ENCODE measurements around the gene VSTM2B.

Gene VSTM2B

DNA sequence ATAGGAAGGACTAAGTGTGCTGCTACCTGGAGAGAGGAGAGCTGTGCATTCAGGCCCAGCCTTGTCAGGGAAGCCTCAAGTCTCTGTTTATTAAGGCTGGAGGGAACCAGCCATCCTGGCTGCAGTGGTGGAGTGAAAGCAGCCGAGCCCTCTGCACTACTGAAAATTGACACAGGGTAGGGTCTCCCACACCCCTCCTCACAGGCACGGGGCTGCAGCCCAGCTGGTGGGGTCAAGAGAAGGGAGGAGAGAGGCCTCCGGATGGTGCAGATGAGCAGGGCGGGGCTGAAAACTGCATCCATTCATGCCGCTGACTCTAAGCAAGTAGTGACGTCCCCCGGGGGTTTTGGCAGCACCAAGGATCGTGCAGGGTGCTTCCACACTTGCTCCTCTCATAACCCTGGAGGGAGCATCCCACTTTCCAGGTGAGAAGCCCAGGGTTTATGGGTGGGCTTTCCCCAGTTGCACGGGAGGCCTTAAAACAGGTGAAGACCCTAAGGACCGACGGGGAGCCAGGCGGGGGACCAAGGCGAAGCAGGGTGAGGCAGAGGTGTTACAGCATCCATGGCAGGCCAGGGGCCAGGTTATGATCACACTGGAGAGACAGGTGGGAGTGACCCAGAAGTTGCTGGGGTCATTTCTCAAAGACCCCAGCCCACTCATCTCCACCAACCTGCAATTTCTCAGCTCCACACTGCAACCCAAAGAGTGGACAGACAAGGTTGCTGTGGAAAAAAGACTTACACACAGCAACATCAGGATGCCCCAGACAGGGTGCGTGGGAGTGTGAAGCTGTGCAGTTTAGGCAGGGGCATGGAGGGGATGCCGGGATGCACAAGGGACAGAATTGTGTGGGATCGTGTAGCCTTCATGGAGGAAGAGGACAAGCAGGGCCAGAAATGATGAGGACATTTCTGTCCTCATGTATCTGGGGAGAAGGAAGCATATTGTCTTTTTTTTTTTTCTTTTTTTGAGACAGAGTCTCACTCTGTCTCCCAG lies 36.8 kb downstream of the VSTM2B start:
- CTCF ChIA-PET, result no interaction called here
- DNase-seq, result no peak
- peaks cover 0 to 15% (median 5%) of the 10 kb centered on the region in 5 experiments for H3K9me3 ChIP-seq (ENCODE audit: control extremely low read depth in 1 of 5, control insufficient read depth in 4 of 5, insufficient read depth in 2 of 5, low read depth in 1 of 5, low read length in 4 of 5)
- POLR2A ChIA-PET, result no interaction called here
- H3K27me3 ChIP-seq (replicated peaks in 2 of 5; ENCODE audit: control insufficient read depth in 4 of 5, insufficient read depth in 5 of 5, low read length in 4 of 5), result peaks cover 2 to 36% (median 10%) of the 10 kb centered on the region in 5 experiments
- H3K4me3 ChIP-seq (ENCODE audit: control insufficient read depth in 1 of 7, extremely low read depth in 1 of 7, insufficient read depth in 4 of 7, low read depth in 2 of 7, low read length in 6 of 7), result no peak overlapping the region
- H3K27ac ChIP-seq (ENCODE audit: insufficient read depth in 1 of 2, low read depth in 1 of 2, low read length in 2 of 2, poor library complexity in 1 of 2, severe bottlenecking in 2 of 2), result no peak overlapping the region
- no peaks in the 10 kb centered on the region for H3K4me1 ChIP-seq (ENCODE audit: control extremely low read depth in 1 of 4, control insufficient read depth in 4 of 4, insufficient read depth in 4 of 4, low read length in 3 of 4)
- WGBS (ENCODE audit: insufficient coverage), result 84% methylated on average over 4 of the region's 16 CpGs
- no peaks in the 10 kb centered on the region for H3K36me3 ChIP-seq (ENCODE audit: control insufficient read depth in 4 of 4, insufficient read depth in 4 of 4, low read length in 3 of 4)

DNA sequence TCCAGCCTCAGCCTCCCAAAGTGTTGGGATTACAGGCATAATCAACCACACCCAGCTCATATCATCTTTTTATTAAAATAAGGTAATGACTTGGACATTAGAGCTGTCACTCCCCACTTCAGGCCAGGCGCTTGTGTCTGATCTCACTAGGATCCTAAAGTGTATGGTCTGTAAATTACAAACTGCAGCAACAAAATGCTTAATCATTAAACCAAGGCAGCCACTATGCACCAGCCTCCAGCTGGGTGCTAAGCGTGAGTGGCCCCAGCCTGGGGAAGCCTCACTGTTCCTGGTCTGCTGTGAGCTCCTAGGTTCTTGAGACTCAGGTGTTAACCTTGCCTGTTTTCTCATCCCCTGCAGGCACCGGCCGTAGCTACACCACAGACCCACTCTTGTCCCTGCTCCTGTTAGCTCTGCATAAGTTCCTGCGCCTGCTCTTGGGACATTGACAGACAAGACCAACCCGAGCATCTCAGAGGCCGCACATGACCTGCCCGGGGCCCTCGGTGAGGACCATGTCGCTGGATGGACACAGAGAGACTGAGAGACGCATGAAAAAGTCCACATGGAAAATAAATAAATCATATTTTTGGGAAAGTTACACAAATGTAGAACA lies 37.8 kb downstream of the VSTM2B start:
- peaks cover 2 to 40% (median 10%) of the 10 kb centered on the region in 5 experiments for H3K27me3 ChIP-seq (replicated peaks in 2 of 5; ENCODE audit: control insufficient read depth in 4 of 5, insufficient read depth in 5 of 5, low read length in 4 of 5)
- CTCF ChIA-PET, result no interaction called here
- 83% methylated on average over 4 of the region's 11 CpGs for WGBS (ENCODE audit: insufficient coverage)
- H3K27ac ChIP-seq (ENCODE audit: insufficient read depth in 1 of 2, low read depth in 1 of 2, low read length in 2 of 2, poor library complexity in 1 of 2, severe bottlenecking in 2 of 2), result no peak overlapping the region
- POLR2A ChIA-PET, result no interaction called here
- peaks cover 0 to 10% (median 5%) of the 10 kb centered on the region in 5 experiments for H3K9me3 ChIP-seq (ENCODE audit: control extremely low read depth in 1 of 5, control insufficient read depth in 4 of 5, insufficient read depth in 2 of 5, low read depth in 1 of 5, low read length in 4 of 5)
- H3K4me1 ChIP-seq (ENCODE audit: control extremely low read depth in 1 of 4, control insufficient read depth in 4 of 4, insufficient read depth in 4 of 4, low read length in 3 of 4), result no peaks in the 10 kb centered on the region
- DNase-seq, result no peak
- no peaks in the 10 kb centered on the region for H3K36me3 ChIP-seq (ENCODE audit: control insufficient read depth in 4 of 4, insufficient read depth in 4 of 4, low read length in 3 of 4)
- H3K4me3 ChIP-seq (ENCODE audit: control insufficient read depth in 1 of 7, extremely low read depth in 1 of 7, insufficient read depth in 4 of 7, low read depth in 2 of 7, low read length in 6 of 7), result no peak overlapping the region

DNA sequence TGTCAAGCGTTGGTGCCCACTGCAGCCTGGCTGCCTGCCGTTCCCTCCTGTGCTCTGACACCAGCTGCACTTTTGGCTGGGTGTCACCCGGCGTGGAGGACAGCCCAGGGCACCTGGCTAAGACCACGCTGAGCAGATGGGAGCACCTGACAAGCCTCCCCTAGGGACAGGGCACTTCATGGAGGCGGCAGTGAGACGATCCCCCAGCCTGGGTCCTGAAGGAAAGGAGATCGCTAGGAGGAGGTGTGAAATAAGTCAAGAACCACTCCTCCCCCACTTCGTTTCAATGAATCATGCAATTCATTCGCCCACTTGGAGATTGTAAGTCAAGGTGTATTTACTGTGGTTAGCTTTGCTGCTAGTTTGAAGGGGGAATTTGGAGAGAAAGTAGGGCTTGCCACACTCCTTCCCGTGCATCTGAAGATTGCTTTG lies 38.8 kb downstream of the VSTM2B start:
- no peak for DNase-seq
- H3K27me3 ChIP-seq (replicated peaks in 2 of 5; ENCODE audit: control insufficient read depth in 4 of 5, insufficient read depth in 5 of 5, low read length in 4 of 5), result peaks cover 2 to 48% (median 12%) of the 10 kb centered on the region in 5 experiments
- ChIA-PET POLR2A (no interaction called here), CTCF (interaction anchor here (1.2 kb wide), 1 partner anchor 9 kb away, joined by 4 read pairs; no protein-coding TSS in a partner anchor)
- peaks cover 0 to 8% (median 5%) of the 10 kb centered on the region in 5 experiments for H3K9me3 ChIP-seq (ENCODE audit: control extremely low read depth in 1 of 5, control insufficient read depth in 4 of 5, insufficient read depth in 2 of 5, low read depth in 1 of 5, low read length in 4 of 5)
- no peaks in the 10 kb centered on the region for H3K36me3 ChIP-seq (ENCODE audit: control insufficient read depth in 4 of 4, insufficient read depth in 4 of 4, low read length in 3 of 4)
- H3K4me3 ChIP-seq (ENCODE audit: control insufficient read depth in 1 of 7, extremely low read depth in 1 of 7, insufficient read depth in 4 of 7, low read depth in 2 of 7, low read length in 6 of 7), result no peak overlapping the region
- no peaks in the 10 kb centered on the region for H3K4me1 ChIP-seq (ENCODE audit: control extremely low read depth in 1 of 4, control insufficient read depth in 4 of 4, insufficient read depth in 4 of 4, low read length in 3 of 4)
- no peak overlapping the region for H3K27ac ChIP-seq (ENCODE audit: insufficient read depth in 1 of 2, low read depth in 1 of 2, low read length in 2 of 2, poor library complexity in 1 of 2, severe bottlenecking in 2 of 2)
- 53% methylated on average over 9 of the region's 11 CpGs for WGBS (ENCODE audit: insufficient coverage)

DNA sequence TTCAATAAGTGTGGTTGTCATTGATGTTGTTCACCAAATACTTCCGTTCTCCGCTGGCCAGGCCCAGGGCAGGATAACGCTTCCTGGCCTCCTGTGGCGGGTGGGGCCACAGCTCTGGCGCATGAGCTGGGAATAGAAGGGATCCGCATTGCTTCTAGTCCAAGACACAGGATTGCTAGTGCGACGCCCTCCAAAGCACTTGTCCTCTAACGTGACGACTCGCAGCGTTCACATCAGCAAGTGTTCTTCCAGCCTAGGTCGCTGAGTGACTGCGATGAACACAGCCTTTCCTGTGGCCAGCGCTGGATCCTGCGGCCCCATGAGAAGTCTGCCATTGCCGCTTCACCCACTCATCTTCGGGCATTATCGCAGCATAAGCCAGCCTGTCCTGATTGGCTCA lies 39.4 kb downstream of the VSTM2B start:
- ChIA-PET CTCF (interaction anchor here (1.2 kb wide), 1 partner anchor 10 kb away, joined by 4 read pairs; no protein-coding TSS in a partner anchor), POLR2A (no interaction called here)
- Histone ChIP-seq H3K27ac (ENCODE audit: insufficient read depth in 1 of 2, low read depth in 1 of 2, low read length in 2 of 2, poor library complexity in 1 of 2, severe bottlenecking in 2 of 2) (no peak overlapping the region), H3K9me3 (ENCODE audit: control extremely low read depth in 1 of 5, control insufficient read depth in 4 of 5, insufficient read depth in 2 of 5, low read depth in 1 of 5, low read length in 4 of 5) (peaks cover 0 to 3% (median 0%) of the 10 kb centered on the region in 5 experiments), H3K4me1 (ENCODE audit: control extremely low read depth in 1 of 4, control insufficient read depth in 4 of 4, insufficient read depth in 4 of 4, low read length in 3 of 4) (no peaks in the 10 kb centered on the region), H3K36me3 (ENCODE audit: control insufficient read depth in 4 of 4, insufficient read depth in 4 of 4, low read length in 3 of 4) (no peaks in the 10 kb centered on the region), H3K4me3 (ENCODE audit: control insufficient read depth in 1 of 7, extremely low read depth in 1 of 7, insufficient read depth in 4 of 7, low read depth in 2 of 7, low read length in 6 of 7) (no peak overlapping the region), H3K27me3 (replicated peaks in 2 of 5; ENCODE audit: control insufficient read depth in 4 of 5, insufficient read depth in 5 of 5, low read length in 4 of 5) (peaks cover 2 to 48% (median 12%) of the 10 kb centered on the region in 5 experiments)
- 86% methylated on average over 14 of the region's 19 CpGs for WGBS (ENCODE audit: insufficient coverage)
- DNase-seq, result no peak

DNA sequence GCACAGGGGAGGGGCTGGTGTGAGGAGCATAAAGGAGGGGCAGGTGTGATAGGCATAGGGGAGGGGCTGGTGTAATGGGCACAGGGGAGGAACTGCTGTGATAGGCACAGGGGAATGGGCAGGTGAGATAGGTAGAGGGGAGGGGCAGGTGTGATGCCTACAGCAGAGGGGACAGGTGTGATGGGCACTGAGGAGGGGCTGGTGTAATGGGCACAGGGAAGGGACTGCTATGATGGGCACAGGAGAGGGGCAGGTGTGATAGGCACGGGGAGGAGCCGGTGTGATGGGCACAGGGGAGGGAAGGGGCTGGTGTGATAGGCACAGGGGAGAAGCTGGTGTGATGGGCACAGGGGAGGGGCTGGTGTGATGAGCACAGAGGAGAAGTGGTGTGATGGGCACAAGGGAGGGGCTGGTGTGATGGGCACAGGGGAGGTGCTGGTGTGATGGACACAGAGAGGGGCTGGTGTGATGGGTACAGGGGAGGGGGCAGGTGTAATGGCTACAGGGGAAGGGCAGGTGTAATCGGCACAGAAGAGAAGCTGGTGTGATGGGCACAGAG lies 40.8 kb downstream of the VSTM2B start:
- WGBS (ENCODE audit: insufficient coverage), result 92% methylated on average over 3 of the region's 3 CpGs
- Histone ChIP-seq H3K27ac (ENCODE audit: insufficient read depth in 1 of 2, low read depth in 1 of 2, low read length in 2 of 2, poor library complexity in 1 of 2, severe bottlenecking in 2 of 2) (no peak overlapping the region), H3K27me3 (replicated peaks in 2 of 5; ENCODE audit: control insufficient read depth in 4 of 5, insufficient read depth in 5 of 5, low read length in 4 of 5) (peaks cover 2 to 54% (median 12%) of the 10 kb centered on the region in 5 experiments), H3K4me1 (ENCODE audit: control extremely low read depth in 1 of 4, control insufficient read depth in 4 of 4, insufficient read depth in 4 of 4, low read length in 3 of 4) (no peaks in the 10 kb centered on the region), H3K36me3 (ENCODE audit: control insufficient read depth in 4 of 4, insufficient read depth in 4 of 4, low read length in 3 of 4) (no peaks in the 10 kb centered on the region), H3K4me3 (ENCODE audit: control insufficient read depth in 1 of 7, extremely low read depth in 1 of 7, insufficient read depth in 4 of 7, low read depth in 2 of 7, low read length in 6 of 7) (no peak overlapping the region), H3K9me3 (ENCODE audit: control extremely low read depth in 1 of 5, control insufficient read depth in 4 of 5, insufficient read depth in 2 of 5, low read depth in 1 of 5, low read length in 4 of 5) (no peaks in the 10 kb centered on the region)
- ChIA-PET POLR2A (no interaction called here), CTCF (no interaction called here)
- no peak for DNase-seq

DNA sequence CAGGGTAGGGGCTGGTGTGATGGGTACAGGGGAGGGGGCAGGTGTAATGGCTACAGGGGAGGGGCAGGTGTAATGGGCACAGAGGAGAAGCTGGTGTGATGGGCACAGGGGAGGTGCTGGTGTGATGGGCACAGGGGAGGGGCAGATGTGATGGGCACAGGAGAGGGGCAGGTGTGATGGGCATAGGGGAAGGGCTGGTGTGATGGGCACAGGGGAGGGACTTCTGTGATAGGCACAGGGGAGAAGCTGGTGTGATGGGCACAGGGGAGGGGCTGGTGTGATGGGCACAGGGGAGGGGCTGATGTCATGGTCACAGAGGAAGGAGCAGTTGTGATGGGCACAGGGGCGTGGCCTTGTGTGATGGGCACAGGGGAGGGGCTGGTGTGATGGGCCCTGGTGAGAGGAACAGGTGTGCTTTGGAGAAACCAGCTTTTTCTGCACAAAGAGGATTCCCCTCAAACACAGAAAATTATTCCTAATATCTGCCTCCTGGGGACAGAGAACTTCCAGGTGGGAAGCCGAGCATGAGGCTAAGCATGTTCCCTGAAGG lies 41.6 kb downstream of the VSTM2B start:
- no peak overlapping the region for H3K4me3 ChIP-seq (ENCODE audit: control insufficient read depth in 1 of 7, extremely low read depth in 1 of 7, insufficient read depth in 4 of 7, low read depth in 2 of 7, low read length in 6 of 7)
- ChIA-PET CTCF (no interaction called here), POLR2A (no interaction called here)
- H3K27me3 ChIP-seq (replicated peaks in 2 of 5; ENCODE audit: control insufficient read depth in 4 of 5, insufficient read depth in 5 of 5, low read length in 4 of 5), result peaks cover 4 to 58% (median 12%) of the 10 kb centered on the region in 5 experiments
- 82% methylated on average over 1 of the region's 2 CpGs for WGBS (ENCODE audit: insufficient coverage)
- H3K9me3 ChIP-seq (ENCODE audit: control extremely low read depth in 1 of 5, control insufficient read depth in 4 of 5, insufficient read depth in 2 of 5, low read depth in 1 of 5, low read length in 4 of 5), result no peaks in the 10 kb centered on the region
- H3K4me1 ChIP-seq (ENCODE audit: control extremely low read depth in 1 of 4, control insufficient read depth in 4 of 4, insufficient read depth in 4 of 4, low read length in 3 of 4), result no peaks in the 10 kb centered on the region
- DNase-seq, result no peak
- H3K27ac ChIP-seq (ENCODE audit: insufficient read depth in 1 of 2, low read depth in 1 of 2, low read length in 2 of 2, poor library complexity in 1 of 2, severe bottlenecking in 2 of 2), result no peak overlapping the region
- no peaks in the 10 kb centered on the region for H3K36me3 ChIP-seq (ENCODE audit: control insufficient read depth in 4 of 4, insufficient read depth in 4 of 4, low read length in 3 of 4)

Measured in common myeloid progenitor, CD34-positive (primary cell).